Left forelimb (tissue), 1 donor: ENCODE data around the gene RNF166.

ENCODE experiments used
- DNase-seq: peaks from one replicate; pipeline ENCODE4 v3.0.0-alpha.2; 2018; ENCODE audit warnings: low spot score

Gene RNF166, protein sequence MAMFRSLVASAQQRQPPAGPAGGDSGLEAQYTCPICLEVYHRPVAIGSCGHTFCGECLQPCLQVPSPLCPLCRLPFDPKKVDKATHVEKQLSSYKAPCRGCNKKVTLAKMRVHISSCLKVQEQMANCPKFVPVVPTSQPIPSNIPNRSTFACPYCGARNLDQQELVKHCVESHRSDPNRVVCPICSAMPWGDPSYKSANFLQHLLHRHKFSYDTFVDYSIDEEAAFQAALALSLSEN

DNA sequence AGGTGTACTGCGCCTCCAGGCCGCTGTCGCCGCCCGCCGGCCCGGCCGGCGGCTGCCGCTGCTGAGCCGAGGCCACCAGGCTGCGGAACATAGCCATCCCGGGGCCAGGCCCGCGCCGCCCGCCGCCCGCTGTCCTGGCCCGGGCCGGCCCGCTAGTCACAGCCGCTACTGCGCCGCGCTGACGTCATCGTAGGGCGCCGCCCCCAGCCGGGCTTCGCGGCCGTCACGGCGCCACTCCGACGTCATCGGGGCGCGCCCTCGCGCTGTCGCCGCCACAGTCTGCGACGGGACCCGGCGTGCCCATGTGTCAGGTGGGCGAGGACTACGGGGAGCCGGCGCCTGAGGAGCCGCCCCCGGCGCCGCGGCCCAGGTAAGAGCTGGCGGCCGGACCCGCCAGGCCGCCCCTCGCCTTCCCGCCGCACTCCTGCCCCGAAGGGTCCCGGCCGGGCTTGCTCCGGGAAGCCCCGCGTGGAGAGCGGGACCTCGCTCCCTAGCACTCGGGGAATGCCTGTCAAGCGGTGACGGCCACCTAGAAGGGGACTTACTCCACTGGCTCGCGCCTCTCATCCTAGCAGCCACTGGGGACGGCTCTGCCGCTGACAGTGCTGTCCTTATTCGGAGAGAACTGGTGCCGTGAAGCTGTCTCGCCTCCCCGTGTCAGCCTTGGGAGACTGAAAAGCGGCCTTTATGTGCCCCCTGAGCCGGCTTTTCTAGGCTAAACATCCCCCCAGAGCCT is at the start of gene RNF166, which contains the start of gene CTU2:
Gene RNF166 (minus strand): TSS at position 180 of the 736 bp plus-strand sequence. CDS start 83 bp downstream, at position 97.
Gene CTU2 (plus strand): TSS at position 275 of the 736 bp plus-strand sequence. CDS start 28 bp downstream, at position 303.
- peak; percentile 93 for DNase-seq

DNA sequence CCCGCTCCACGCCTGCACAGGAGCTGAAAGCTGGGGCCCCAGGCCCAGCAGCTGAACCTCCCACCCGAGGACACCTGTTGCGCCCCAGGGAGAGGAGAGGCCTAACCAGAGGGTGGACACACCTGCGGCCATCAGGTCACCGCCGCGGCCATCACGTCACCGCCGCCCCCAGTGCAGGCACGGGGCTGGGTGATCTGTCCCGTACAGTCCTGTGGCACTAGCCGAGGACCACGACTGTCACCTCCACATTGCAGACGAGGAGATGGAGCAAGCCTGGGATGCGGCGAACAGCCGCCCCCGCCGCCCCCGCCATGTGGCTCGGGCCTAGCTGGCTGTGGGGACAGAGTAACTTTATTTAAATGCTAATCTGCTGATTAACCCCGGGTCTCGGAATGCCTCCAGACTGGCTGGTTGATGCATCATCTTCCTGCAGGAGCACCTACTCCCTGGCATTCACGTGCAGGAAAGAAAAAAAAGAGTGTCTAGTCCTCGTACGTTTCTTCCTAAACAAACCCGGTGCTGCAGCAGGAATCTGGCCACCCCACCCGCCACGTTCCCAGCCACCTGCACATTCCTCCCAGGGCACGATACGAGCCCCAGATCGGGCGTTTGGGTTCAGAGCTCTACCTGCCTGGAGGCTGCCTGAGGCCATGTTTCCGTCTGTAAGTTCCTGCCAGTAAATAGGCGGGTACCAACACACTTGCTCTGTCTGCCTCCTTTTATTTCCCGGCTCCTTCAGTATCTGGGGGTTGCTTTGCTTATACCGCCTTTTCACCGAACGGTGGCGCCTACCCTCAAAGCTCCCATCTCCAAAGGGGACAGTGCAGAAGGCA is 48.9 kb upstream of the RNF166 start:
- DNase-seq, result no peak

DNA sequence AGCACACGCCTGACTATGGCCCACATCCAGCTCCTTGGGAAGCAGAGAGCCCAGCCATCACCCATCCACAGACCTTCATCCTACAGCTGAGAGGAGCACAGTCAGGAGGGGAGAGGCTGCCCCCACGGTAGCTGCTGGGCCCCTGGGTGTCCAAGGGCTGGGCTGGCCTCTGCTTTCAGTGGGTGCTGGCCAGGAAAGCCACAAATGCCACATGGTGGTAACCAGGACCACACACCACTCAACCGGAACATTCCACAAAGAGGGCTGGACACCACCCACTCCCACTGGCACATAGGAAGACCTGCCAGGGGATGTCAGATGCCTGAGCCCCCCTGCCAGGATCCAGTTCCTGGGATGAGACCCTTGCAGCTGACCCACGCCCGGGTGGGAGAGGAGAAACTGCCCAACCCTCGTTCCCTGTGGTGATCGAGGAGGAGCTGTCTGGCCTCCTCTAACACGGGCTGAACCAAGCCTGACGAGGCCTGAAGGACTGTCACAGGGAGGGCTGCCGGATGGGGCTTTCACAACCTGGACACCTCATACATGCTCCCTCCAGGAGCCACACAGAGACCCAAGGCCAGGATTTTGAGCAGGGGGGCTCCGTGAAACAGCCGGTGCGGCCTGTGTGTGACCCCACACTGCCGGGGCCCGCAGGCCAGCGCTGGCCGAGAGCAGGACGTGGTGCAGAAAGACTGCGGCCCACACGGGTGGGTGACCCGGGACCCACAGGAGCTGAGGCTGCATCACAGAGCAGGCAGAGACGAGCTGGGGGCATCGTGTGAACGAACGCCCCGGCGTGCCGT is 48.1 kb upstream of the RNF166 start:
- DNase-seq, result no peak

DNA sequence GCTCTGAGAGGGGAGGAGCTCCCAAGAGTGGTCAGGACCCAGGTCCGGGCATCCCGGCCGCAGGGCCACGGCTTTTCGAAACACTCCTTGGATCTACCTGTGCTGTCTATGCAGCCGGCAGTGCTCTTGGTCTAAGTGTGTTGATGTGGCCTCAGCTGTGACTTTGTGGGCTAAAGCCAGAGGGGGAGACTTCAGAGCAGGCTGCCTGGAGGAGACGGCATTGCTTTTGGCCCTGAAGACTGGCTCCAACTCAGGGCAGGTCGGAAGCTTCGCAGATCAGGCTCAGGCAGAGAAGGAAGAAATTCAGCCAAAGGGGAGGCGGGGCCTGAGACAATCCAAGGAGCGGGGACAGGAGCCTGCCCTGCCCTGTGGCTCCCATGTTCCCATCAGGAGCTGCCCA is 47.4 kb upstream of the RNF166 start:
- no peak for DNase-seq

DNA sequence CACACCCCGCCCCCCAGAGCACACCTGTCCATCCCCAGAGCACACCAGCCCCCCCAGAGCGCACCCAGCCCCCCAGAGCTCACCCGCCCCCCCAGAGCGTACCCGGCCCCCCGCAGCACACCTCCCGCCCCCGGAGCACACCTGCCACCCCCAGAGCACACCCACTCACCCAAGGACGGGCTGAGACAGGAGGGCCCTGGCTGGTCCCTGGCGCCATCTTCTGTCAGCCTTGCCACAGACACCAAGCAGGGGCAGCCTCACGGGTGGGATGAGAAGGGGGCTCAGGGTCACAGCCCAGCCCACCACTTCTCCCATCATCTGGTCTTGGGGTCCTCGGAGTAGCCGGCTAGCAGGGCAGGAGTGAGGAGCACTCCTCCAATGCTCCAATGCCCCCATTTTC is 47.0 kb upstream of the RNF166 start:
- no peak for DNase-seq

DNA sequence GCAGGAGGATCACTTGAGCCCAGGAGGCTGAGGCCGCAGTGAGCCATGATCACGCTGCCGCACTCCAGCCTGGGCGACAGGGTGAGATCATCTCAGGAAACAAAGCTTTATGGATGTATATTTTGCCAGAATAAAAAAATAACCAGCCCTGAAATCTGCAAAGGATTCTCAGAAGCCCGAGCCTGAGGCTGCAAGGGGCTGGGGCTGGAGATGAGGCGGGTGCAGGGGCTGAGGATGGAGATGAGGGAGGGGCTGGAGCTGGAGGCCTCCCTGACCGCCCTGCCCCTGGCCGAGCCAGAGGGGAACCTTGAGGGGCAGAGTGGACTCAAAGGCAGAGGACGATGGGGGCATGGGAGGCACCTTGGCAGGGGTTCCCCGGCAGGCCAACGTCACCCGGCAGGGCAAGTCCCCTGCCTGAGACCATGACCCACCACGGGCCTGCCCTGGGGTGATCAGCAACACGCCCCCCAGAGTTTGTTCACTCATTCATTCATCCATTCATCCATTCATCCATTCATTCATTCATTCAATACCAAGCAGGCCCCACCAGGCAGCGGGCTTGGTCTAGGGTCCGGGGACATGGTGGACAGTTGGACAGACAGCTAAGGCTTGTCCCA is 46.3 kb upstream of the RNF166 start:
- DNase-seq, result no peak

DNA sequence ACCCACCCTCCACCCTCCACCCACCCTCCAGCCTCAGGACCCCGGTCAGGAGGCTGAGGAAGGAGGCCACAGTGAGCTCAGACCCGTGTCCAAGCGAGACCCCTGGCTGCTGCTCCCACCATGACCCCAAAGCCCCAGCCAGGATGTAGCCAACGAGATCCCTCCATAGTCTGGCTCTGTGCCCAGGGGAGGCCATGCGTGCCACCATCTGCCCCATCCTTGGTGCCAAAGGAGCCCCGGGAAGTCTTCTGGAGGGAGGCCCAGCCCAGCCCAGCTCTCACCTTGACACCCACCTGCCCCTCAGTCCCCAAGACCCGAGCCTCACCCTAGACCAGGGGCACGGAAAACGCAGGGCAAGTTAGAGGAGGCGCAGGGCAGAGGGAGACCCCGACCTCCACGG is 44.6 kb upstream of the RNF166 start:
- DNase-seq, result no peak

DNA sequence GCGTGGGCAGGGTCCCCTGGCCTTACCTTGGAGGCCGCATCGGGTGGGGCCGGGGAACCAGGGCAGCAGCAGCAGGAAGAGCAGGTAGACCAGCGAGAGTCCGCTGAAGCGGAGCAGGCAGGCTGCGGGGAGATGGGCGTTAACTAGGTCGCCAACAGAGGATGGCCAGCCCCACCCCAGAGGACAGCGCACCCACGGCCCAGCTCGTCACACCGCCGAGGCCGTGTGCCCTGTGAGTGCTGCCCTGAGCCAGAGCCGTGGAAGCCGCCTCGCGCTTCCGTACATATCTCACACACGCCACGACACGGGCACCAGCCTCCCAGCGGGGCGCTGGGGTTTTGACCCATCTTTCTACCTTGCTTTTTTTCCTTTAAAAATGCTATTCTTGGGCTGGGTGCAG is 43.1 kb upstream of the RNF166 start:
- no peak for DNase-seq

DNA sequence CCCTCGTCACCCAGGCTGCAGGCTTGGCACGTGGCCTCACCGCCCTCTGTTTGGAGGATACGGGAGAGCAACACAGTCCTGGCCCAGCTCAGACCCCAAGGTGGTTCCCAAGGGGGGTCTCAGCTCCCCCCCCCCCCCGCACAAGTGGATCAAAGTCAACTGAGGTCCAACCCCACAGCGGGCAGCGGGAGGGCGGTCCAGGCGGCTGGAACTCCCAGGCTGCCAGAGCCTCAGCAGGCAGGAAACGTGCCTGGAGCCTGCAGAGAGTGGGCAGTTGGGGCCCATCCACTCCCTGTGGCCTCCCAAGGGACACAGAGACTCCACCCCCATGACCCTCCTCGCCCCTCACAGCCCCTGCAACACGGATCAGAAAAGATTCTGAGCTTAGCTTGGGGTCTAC is 42.2 kb upstream of the RNF166 start:
- no peak for DNase-seq

DNA sequence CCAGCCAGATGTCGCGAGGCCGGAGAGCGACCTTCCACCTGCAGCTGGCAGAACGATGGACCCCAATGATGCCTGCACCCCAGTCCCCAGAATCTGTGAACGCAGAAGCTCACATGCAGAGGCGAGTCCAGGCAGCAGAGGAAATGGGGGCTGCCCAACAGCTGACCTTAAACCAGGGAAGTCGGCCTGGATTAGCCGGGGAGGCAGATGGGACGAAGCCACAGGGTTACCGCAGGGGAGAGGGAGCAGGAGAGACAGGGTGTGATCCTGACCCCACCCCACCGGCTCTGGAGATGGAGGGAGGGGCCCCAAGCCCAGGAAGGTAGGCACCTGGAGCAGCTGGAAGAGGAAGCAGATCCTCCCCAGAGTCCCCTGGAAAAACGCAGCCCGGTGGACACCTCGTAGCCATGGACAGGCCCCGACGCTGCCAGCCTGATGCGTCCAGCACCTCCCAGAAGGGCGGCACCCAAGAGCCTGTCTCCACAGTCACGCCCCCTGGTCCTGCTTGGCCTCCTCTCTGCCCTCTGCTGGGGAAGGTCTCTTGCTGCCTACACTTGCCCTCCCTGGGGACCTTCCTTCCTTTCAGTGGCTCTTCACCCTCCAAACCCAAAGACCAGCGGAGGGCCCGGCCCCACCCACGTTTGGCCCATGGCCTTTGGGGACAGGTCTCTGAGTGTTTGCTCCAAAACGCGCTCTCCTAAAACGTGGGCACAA is 41.5 kb upstream of the RNF166 start:
- no peak for DNase-seq

DNA sequence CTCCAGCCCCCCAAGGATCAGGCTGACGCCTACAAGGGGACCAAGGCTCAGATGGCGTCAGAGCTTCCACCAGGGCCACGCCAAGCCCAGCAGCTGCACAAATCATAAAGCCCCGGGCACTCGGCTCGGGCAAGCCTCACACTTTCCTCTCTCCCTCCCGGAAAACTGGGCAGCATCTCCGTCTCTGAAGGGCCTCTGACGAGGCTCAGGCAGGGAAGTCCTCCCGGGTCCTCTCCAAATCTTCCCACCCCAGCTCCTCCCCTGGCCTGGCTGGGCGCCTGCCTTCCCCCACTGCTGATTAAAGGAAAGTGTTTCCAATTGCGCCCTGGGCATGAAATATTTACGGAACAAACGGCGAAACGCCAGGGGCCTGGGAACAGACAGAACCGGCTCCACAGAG is 40.3 kb upstream of the RNF166 start:
- peak; percentile 82 for DNase-seq

DNA sequence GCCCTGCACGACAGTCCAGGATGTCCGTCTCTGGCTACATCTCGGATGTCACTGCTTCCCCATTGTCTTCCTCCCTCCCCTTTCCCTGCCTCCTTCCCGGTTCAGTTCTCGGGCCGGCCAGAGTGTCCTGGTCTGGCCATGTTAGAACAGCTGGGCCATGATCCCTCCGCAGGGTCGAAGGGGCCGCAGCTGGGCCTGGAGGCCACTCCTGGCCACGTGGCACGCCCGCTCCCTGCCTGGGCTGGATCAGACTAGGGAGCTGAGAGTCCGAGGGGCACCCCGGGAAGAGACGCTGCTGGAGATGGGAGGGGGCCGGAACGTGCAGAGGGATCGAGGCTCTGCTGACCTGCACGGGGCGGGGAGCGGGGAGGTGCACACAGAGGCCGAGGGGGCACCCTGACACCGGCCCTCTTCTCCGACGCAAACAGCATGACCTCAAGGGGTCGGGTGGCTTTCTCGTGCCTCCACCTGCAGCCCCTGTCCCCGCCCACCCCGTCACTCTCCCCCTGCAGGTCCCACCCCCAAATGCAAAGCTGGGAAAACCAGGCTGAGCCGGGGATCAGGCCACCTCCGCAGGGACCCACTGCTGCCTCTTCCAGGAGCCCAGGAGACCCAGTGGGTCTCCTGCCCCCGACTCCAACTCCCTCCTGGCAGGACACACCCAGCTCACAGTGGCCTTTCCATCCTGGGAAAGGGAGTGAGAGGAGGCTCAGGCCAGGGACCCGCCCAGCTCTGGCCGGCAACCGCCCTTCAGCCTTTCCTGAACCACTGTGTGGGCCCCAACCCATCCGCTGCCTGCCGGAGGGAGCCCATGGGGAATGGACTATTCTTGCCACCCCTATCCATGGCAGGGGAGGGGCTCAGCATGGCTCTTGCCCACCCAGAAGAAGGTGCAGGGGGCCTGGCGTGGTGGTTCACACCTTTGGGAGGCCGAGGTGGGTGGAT is 38.6 kb upstream of the RNF166 start:
- DNase-seq, result no peak

DNA sequence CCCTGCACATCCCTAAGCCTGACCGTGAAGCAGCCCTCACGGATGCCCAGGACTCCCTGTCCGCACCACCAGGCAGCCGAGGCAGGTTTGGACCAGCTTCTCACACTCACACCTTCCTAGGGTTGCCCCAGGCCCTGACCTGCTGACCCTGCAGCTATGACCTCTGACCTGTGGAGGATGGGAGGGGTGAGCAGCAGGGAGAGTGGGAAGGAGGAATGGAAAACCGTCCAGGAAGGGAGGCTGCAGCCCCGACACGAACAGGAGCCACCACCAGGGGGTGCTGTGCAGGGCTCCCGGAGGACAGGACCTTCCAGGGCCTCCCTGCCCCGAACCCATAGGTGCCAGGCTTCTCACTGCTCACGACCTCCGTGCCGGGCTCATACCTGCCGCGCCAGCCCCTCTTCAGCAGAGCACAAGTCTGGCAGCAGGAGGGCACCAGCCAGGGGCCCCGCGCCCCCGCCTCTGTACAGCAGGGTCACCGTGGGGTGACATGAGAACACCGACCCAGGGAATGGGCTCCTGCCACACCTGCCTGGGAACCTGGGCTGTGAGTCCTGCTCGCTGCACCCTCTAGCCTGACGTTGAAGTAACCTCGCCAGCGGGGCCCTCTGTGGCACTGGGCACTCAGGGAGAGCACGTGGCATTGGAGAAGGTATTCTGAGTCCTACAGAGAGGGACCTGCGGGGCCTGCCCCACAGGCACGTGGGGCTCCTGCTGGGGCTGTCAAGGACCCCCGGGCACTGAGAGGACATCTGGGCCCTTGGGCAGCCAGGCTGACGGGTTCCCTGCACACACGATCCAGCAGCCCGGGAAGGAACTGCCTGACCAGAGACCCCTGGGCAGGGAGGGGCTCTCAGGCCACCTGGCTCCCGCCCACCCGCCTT is 37.7 kb upstream of the RNF166 start:
- no peak for DNase-seq

DNA sequence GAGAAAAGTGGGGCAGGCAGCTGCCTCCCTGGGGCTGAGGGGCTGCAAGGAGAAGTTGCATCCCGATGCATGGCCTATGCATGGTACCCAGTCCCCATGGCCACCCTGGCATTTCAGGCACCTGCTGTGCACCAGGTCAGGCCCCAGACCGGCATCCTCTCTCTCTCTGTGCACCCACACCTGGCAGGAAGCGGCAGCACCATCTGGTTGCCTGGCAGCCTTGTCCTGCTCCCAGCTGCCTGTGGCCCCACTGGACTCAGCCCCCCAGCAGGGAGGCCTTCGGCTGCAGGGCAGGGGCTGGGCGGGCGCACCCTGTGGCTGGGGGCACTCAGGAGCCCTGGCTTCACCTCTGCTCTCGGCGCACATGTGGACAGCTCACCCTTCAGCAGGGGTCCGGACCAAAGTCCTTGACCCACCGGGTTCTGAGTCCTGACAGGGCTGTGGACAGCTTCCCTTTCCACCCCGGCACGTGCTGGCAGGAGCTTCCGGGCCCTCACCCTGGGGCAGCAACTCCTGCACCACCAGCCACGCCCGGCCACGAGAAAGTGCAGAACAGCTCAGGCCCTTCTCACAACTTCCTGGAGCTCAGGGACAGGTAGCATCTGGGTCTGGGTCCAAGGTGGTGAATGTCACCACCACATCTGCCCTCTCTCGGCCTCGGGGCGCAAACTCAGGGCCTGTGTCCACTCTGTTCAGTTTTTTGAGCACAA is 36.8 kb upstream of the RNF166 start:
- DNase-seq, result no peak

DNA sequence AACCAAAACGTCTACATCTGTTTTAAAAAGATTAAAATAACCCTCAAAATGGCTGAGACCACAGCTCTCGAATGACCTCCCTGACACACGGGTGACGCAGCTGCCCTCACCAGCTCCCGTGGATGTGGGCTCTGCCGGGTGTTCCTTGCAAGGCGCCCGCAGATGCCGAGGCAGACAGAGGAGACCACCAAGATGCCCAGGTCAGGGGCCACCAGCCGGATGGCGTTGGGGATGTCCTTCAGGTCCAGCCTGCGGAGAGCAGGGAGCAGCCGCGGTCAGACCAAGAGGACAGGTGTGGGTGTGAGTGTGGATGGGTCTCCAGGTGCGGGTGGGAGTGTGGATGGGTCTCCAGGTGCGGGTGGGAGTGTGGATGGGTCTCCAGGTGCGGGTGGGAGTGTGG is 35.2 kb upstream of the RNF166 start:
- no peak for DNase-seq

DNA sequence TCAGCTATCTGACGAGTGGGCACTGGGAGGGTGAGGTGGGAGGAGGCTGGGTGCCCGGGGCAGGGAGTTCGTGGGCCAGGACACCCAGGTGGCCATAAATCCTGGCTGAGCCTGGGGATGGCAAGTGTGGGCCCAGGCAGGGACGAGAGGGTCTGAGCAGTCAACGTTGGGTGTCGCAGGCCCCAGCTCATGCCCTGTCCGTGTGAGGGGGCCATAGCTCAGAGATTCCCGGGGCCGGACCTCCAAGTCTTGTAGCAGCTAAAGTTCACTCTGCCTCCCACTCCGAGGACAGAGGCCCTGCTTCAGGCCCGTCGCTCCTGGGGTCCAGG is 34.5 kb upstream of the RNF166 start:
- no peak for DNase-seq

DNA sequence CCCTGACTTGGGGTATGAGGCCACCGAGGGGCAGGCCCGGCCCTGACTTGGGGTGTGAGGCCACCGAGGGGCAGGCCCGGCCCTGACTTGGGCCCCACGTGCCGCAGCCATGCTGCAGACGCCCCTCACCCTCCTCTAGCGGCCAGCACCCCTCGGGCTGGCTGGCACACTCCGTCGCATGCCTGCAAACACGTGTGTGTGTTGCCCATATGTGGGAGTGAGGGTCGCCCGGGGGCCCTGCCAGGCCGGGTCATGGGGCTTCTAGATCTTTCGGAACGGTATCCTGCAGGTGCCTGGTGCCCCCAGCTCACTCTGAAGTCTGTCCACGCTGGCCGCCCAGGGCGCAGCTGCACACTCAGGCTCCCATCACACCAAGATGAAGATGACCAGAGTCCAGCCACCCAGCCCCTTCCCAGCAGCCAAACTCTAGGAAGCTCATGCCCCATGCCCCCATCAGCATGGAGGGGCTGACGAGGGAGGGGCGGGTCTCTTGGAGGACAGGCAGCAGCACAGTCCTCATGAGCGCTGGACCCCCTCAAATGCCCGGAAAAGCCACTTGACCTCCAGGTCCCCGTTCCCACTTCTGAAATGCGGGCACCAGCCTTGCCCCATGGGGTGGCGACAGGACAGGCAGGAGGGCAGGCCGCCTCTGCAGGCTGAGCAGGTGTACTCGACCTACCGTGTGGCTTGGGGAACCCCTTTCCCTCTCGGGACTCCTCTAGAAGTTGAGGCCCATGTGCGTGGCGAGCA is 33.9 kb upstream of the RNF166 start:
- no peak for DNase-seq
